ENCODE results near the gene SPOCK2.

Gene SPOCK2

GRCh38 chr10:72090326-72090725, 2.0 kb upstream of the SPOCK2 start:
- in situ Hi-C loops (cut with HindIII; ENCODE audit: low sequenced_read_pairs), result no loop called here

GRCh38 chr10:72089618-72090017, 1.3 kb upstream of the SPOCK2 start:
- in situ Hi-C loops (cut with HindIII; ENCODE audit: low sequenced_read_pairs), result no loop called here

- in situ Hi-C loops (cut with HindIII; ENCODE audit: low sequenced_read_pairs), result no loop called here
Observed at GRCh38 chr10:72088889-72089575, 681 bp upstream of the SPOCK2 start.

- in situ Hi-C loops (cut with HindIII; ENCODE audit: low sequenced_read_pairs), result no loop called here
Observed at GRCh38 chr10:72087392-72087968, 871 bp downstream of the SPOCK2 start.

GRCh38 chr10:72086466-72087391, 1.6 kb downstream of the SPOCK2 start:
- in situ Hi-C loops (cut with HindIII; ENCODE audit: low sequenced_read_pairs), result no loop called here

- in situ Hi-C loops (cut with HindIII; ENCODE audit: low sequenced_read_pairs), result no loop called here
Observed at GRCh38 chr10:72085864-72086465, 2.4 kb downstream of the SPOCK2 start.

GRCh38 chr10:72085166-72085565, 3.2 kb downstream of the SPOCK2 start:
- in situ Hi-C loops (cut with HindIII; ENCODE audit: low sequenced_read_pairs), result no loop called here

GRCh38 chr10:72083790-72084459, 4.4 kb downstream of the SPOCK2 start:
- in situ Hi-C loops (cut with HindIII; ENCODE audit: low sequenced_read_pairs), result no loop called here

- in situ Hi-C loops (cut with HindIII; ENCODE audit: low sequenced_read_pairs), result no loop called here
Observed at GRCh38 chr10:72082856-72083789, 5.2 kb downstream of the SPOCK2 start.

- in situ Hi-C loops (cut with HindIII; ENCODE audit: low sequenced_read_pairs), result no loop called here
Observed at GRCh38 chr10:72081772-72082590, 6.4 kb downstream of the SPOCK2 start.

- in situ Hi-C loops (cut with HindIII; ENCODE audit: low sequenced_read_pairs), result no loop called here
Observed at GRCh38 chr10:72081210-72081609, 7.1 kb downstream of the SPOCK2 start.

GRCh38 chr10:72080042-72080975, 8.0 kb downstream of the SPOCK2 start:
- in situ Hi-C loops (cut with HindIII; ENCODE audit: low sequenced_read_pairs), result no loop called here

GRCh38 chr10:72079356-72079755, 9.0 kb downstream of the SPOCK2 start:
- in situ Hi-C loops (cut with HindIII; ENCODE audit: low sequenced_read_pairs), result no loop called here

GRCh38 chr10:72077275-72077990, 10.9 kb downstream of the SPOCK2 start:
- in situ Hi-C loops (cut with HindIII; ENCODE audit: low sequenced_read_pairs), result no loop called here

- in situ Hi-C loops (cut with HindIII; ENCODE audit: low sequenced_read_pairs), result no loop called here
Observed at GRCh38 chr10:72076756-72077155, 11.6 kb downstream of the SPOCK2 start.

GRCh38 chr10:72075376-72076115, 12.8 kb downstream of the SPOCK2 start:
- in situ Hi-C loops (cut with HindIII; ENCODE audit: low sequenced_read_pairs), result no loop called here
